ENCODE results near the gene MUC22.
"Not testable (repeated sequence)": the region's sequence is repeated elsewhere in the genome, so short reads cannot be mapped to it uniquely, and the experiment has no call there.

GRCh38 chr6:31067891-31068668 lies 57.8 kb downstream of the MUC22 start:
- not testable (repeated sequence) for TF ChIP-seq CTCF (IDR thresholded peaks at IDR 0.05; ENCODE audit: insufficient read depth, low read depth, low read length); EZH2 (IDR thresholded peaks at IDR 0.05; ENCODE audit: insufficient read depth, low read length)
